HG02610 (cell line): Measurements from ENCODE around the gene QRSL1.
"Not testable (repeated sequence)": the region's sequence is repeated elsewhere in the genome, so short reads cannot be mapped to it uniquely, and the experiment has no call there.

Source experiments
- ATAC-seq: cut with Tn5 transposase; IDR thresholded peaks from one replicate; pipeline ENCODE4 v1.9.1; 2021; ENCODE audit warnings: mild to moderate bottlenecking, moderate library complexity; ENCODE audit not compliant: unreplicated experiment

The QRSL1 gene

GRCh38 chr6:106629103-106629858 lies at the start of gene QRSL1, which contains the start of gene RTN4IP1:
QRSL1 (plus strand) TSS chr6:106629578; CDS start chr6:106629682, 104 bp downstream.
RTN4IP1 (minus strand) TSS chr6:106629498; CDS start chr6:106629021, 477 bp downstream.
- ATAC-seq = peak; percentile 80

GRCh38 chr6:106581468-106581867 lies 47.9 kb upstream of the QRSL1 start:
- ATAC-seq = no peak

- ATAC-seq = no peak
Observed at GRCh38 chr6:106586815-106587415, 42.5 kb upstream of the QRSL1 start.

- not testable (repeated sequence) for ATAC-seq
Observed at GRCh38 chr6:106588937-106589336, 40.4 kb upstream of the QRSL1 start.

- ATAC-seq = no peak
Observed at GRCh38 chr6:106591111-106591825, 38.1 kb upstream of the QRSL1 start.

GRCh38 chr6:106599440-106599839 lies 29.9 kb upstream of the QRSL1 start:
- ATAC-seq = no peak

GRCh38 chr6:106600329-106600728 lies 29.0 kb upstream of the QRSL1 start:
- ATAC-seq = no peak

- peak; percentile 69 for ATAC-seq
Observed at GRCh38 chr6:106608080-106608668, 21.2 kb upstream of the QRSL1 start.

GRCh38 chr6:106609699-106610098 lies 19.7 kb upstream of the QRSL1 start:
- ATAC-seq = peak; percentile 42

- ATAC-seq = no peak
Observed at GRCh38 chr6:106611030-106611429, 18.3 kb upstream of the QRSL1 start.

- no peak for ATAC-seq
Observed at GRCh38 chr6:106612671-106613416, 16.5 kb upstream of the QRSL1 start.

GRCh38 chr6:106613590-106613989 lies 15.8 kb upstream of the QRSL1 start:
- ATAC-seq = no peak

GRCh38 chr6:106614166-106614565 lies 15.2 kb upstream of the QRSL1 start:
- no peak for ATAC-seq

- ATAC-seq = no peak
Observed at GRCh38 chr6:106614592-106615257, 14.7 kb upstream of the QRSL1 start.

GRCh38 chr6:106617302-106617701 lies 12.1 kb upstream of the QRSL1 start:
- ATAC-seq = peak; percentile 43

- no peak for ATAC-seq
Observed at GRCh38 chr6:106617857-106618256, 11.5 kb upstream of the QRSL1 start.

GRCh38 chr6:106618324-106618723 lies 11.1 kb upstream of the QRSL1 start:
- ATAC-seq = no peak

GRCh38 chr6:106619223-106619622 lies 10.2 kb upstream of the QRSL1 start:
- no peak for ATAC-seq

- no peak for ATAC-seq
Observed at GRCh38 chr6:106620931-106621672, 8.3 kb upstream of the QRSL1 start.
